Esophagus squamous epithelium (tissue), 5 donors: Measurements from ENCODE around the gene NUDT13. TPM values are rescaled to one million over a fixed set of nuclear protein-coding genes. Genes with fewer than 3 reads are reported as not detected.
A peak's percentile ranks its signal among the peaks of the same experiment; 100 is the strongest.

Experiments
- DNase-seq: peaks from one replicate; lab custom pipeline; 2025; lab: John Stamatoyannopoulos, UW
- H3K27ac ChIP-seq, 4 donors: fragments of 200-600 bp; sonication (generic); one replicate each; pipeline ENCODE4 v1.5.1; 2016 to 2019; ENCODE audit warnings: mild to moderate bottlenecking in 1 of 4
- H3K27me3 ChIP-seq, 4 donors: fragments of 200-600 bp; sonication (generic); 1 replicate in 3 of 4; 2 replicates in 1 of 4; pipeline versions ENCODE4 v1.5.1 to v1.6.0; 2017 to 2021; ENCODE audit warnings: antibody characterized with exemption in 1 of 4
- H3K36me3 ChIP-seq, 3 donors: fragments of 200-600 bp; sonication (generic); one replicate each; pipeline ENCODE4 v1.5.1; 2016 to 2019
- H3K4me1 ChIP-seq, 3 donors: fragments of 200-600 bp; sonication (generic); one replicate each; pipeline ENCODE4 v1.5.1; 2017 to 2019
- H3K4me3 ChIP-seq, 4 donors: fragments of 200-600 bp; sonication (generic); 1 replicate in 3 of 4; 2 replicates in 1 of 4; pipeline ENCODE4 v1.5.1; 2016 to 2019; ENCODE audit warnings: mild to moderate bottlenecking in 2 of 4, moderate library complexity in 1 of 4
- H3K9me3 ChIP-seq, 3 donors: fragments of 200-600 bp; sonication (generic); one replicate each; pipeline ENCODE4 v1.5.1; 2016 to 2019
- CTCF ChIP-seq, 6 experiments: fragments of 450-650 bp in 4 of 6; fragments of 200-600 bp in 2 of 6; sonication (generic) in 2 of 6; IDR thresholded peaks; one replicate each; pipeline ENCODE4 v1.5.1; 2016 to 2019; ENCODE audit warnings: antibody characterized with exemption in 6 of 6, mild to moderate bottlenecking in 4 of 6, moderate library complexity in 4 of 6
- POLR2A ChIP-seq, 4 donors: fragments of 450-650 bp; IDR thresholded peaks; one replicate each; pipeline ENCODE4 v1.6.1; 2017; ENCODE audit warnings: antibody characterized with exemption in 4 of 4, mild to moderate bottlenecking in 4 of 4, moderate library complexity in 3 of 4
- WGBS, 2 donors: methylation state at CpG; one replicate each; pipeline ENCODE4 v1.1.5; 2018; 5-methylcytosine and 5-hydroxymethylcytosine counted together
- intact Hi-C: fragments of 100-400 bp; cut with DNase I; formaldehyde crosslinking; loops from one replicate; pipeline ENCODE4 v1.15.0; 2022
- total RNA-seq, 4 donors: library from RNA; depleted of rRNA; stranded (reverse); fragments of >200 nt; gene quantifications; one replicate each; pipeline ENCODE4 v1.1.0, GENCODE V29; 2016
- donor health status: DM: yes; HTN: yes; CAD: no.

The NUDT13 gene
- total RNA-seq, 4 donors from 2014 or later = 0.88 to 1.9 (median 1.3) TPM; not detected in 1

- H3K9me3 ChIP-seq = no peaks in the 10 kb centered on the region
- H3K4me1 ChIP-seq = peaks cover 0 to 19% (median 8%) of the 10 kb centered on the region in 3 donors
- H3K27me3 ChIP-seq = no peaks in the 10 kb centered on the region
- intact Hi-C loops = no loop called here
- DNase-seq = no peak
- no peak for TF ChIP-seq CTCF (IDR thresholded peaks at IDR 0.05)
- no peak overlapping the region for H3K4me3 ChIP-seq
- H3K27ac ChIP-seq = no peak overlapping the region
- peaks cover 0 to 52% (median 3%) of the 10 kb centered on the region in 3 donors for H3K36me3 ChIP-seq
Observed at GRCh38 chr10:73073627-73074026, 36.6 kb upstream of the NUDT13 start.

GRCh38 chr10:73075829-73076228 lies 34.4 kb upstream of the NUDT13 start:
- H3K9me3 ChIP-seq = no peaks in the 10 kb centered on the region
- no peak for TF ChIP-seq CTCF (IDR thresholded peaks at IDR 0.05)
- TF ChIP-seq POLR2A (IDR thresholded peaks at IDR 0.05) = no peak
- peaks cover 0 to 39% (median 3%) of the 10 kb centered on the region in 3 donors for H3K36me3 ChIP-seq
- H3K27ac ChIP-seq = no peak overlapping the region
- WGBS, 2 donors = 90 to 96% methylated on average over 3 of the region's 3 CpGs
- H3K4me3 ChIP-seq = no peak overlapping the region
- peaks cover 0 to 19% (median 8%) of the 10 kb centered on the region in 3 donors for H3K4me1 ChIP-seq
- H3K27me3 ChIP-seq = no peaks in the 10 kb centered on the region
- no peak for DNase-seq
- intact Hi-C loops = no loop called here

GRCh38 chr10:73076360-73077183 lies 33.7 kb upstream of the NUDT13 start:
- Histone ChIP-seq H3K4me3 (peak overlapping the region in 2 of 4 donors; percentile 6 to 48), H3K4me1 (peaks cover 0 to 19% (median 8%) of the 10 kb centered on the region in 3 donors), H3K9me3 (no peaks in the 10 kb centered on the region), H3K36me3 (peaks cover 0 to 31% (median 3%) of the 10 kb centered on the region in 3 donors), H3K27me3 (no peaks in the 10 kb centered on the region), H3K27ac (peak overlapping the region; percentile 41 to 79 (median 66))
- 27 to 32% methylated on average over 3 to 5 of the region's 6 CpGs for WGBS, 2 donors
- DNase-seq = no peak
- intact Hi-C loops = no loop called here
- TF ChIP-seq CTCF (IDR thresholded peaks at IDR 0.05) (no peak), POLR2A (IDR thresholded peaks at IDR 0.05) (no peak)

GRCh38 chr10:73079779-73080541 lies 30.3 kb upstream of the NUDT13 start:
- peaks cover 0 to 26% (median 11%) of the 10 kb centered on the region in 3 donors for H3K4me1 ChIP-seq
- no peak overlapping the region for H3K4me3 ChIP-seq
- intact Hi-C loops = no loop called here
- H3K9me3 ChIP-seq = no peaks in the 10 kb centered on the region
- TF ChIP-seq POLR2A (IDR thresholded peaks at IDR 0.05) = no peak
- TF ChIP-seq CTCF (IDR thresholded peaks at IDR 0.05) = no peak
- H3K27me3 ChIP-seq = no peaks in the 10 kb centered on the region
- no peak for DNase-seq
- H3K27ac ChIP-seq = no peak overlapping the region
- H3K36me3 ChIP-seq = no peaks in the 10 kb centered on the region
- WGBS, 2 donors = 89 to 94% methylated on average over 3 of the region's 3 CpGs

GRCh38 chr10:73083221-73083620 lies 27.0 kb upstream of the NUDT13 start:
- Histone ChIP-seq H3K4me1 (peaks cover 0 to 19% (median 3%) of the 10 kb centered on the region in 3 donors), H3K36me3 (no peaks in the 10 kb centered on the region), H3K27me3 (no peaks in the 10 kb centered on the region), H3K4me3 (no peak overlapping the region), H3K27ac (no peak overlapping the region), H3K9me3 (no peaks in the 10 kb centered on the region)
- no peak for DNase-seq
- TF ChIP-seq POLR2A (IDR thresholded peaks at IDR 0.05) (no peak), CTCF (IDR thresholded peaks at IDR 0.05) (no peak)
- WGBS, 2 donors = 38 to 52% methylated on average over 2 of the region's 2 CpGs
- intact Hi-C loops = no loop called here
